Suprapubic skin (tissue), 4 donors: Measurements from ENCODE around the gene USF3. TPM values are rescaled to one million over a fixed set of nuclear protein-coding genes. Genes with fewer than 3 reads are reported as not detected.

Experiments
- DNase-seq, 2 donors: peaks; one replicate each; pipeline ENCODE4 v3.0.0-alpha.2; 2019; ENCODE audit warnings: low spot score in 2 of 2
- H3K27ac ChIP-seq: fragments of 200-600 bp; sonication (generic); one replicate; pipeline ENCODE4 v1.5.1; 2019
- H3K27me3 ChIP-seq: fragments of 200-600 bp; sonication (generic); one replicate; pipeline ENCODE4 v1.5.1; 2019
- H3K36me3 ChIP-seq: fragments of 200-600 bp; sonication (generic); one replicate; pipeline ENCODE4 v1.5.1; 2019
- H3K4me1 ChIP-seq: fragments of 200-600 bp; sonication (generic); one replicate; pipeline ENCODE4 v1.5.1; 2019
- H3K4me3 ChIP-seq: fragments of 200-600 bp; sonication (generic); one replicate; pipeline ENCODE4 v1.5.1; 2019; ENCODE audit warnings: mild to moderate bottlenecking
- H3K9me3 ChIP-seq: fragments of 200-600 bp; sonication (generic); one replicate; pipeline ENCODE4 v1.5.1; 2019
- EP300 ChIP-seq: sonication (generic); formaldehyde crosslinking; IDR thresholded peaks from one replicate; pipeline ENCODE4 v1.6.1; 2017; ENCODE audit warnings: antibody characterized with exemption
- POLR2A ChIP-seq, 2 donors: fragments of 450-650 bp; IDR thresholded peaks; one replicate each; pipeline ENCODE4 v1.6.1; 2017; ENCODE audit warnings: antibody characterized with exemption in 2 of 2, mild to moderate bottlenecking in 2 of 2, moderate library complexity in 2 of 2
- POLR2AphosphoS5 ChIP-seq, 3 donors: sonication (generic); formaldehyde crosslinking; IDR thresholded peaks; one replicate each; pipeline ENCODE4 v1.6.1; 2017; ENCODE audit warnings: antibody characterized with exemption in 3 of 3
- WGBS: methylation state at CpG from one replicate; pipeline ENCODE4 v1.1.5; 2018; 5-methylcytosine and 5-hydroxymethylcytosine counted together
- total RNA-seq, 4 donors: library from RNA; depleted of rRNA; stranded (reverse); fragments of >200 nt; gene quantifications; one replicate each; pipeline ENCODE4 v1.1.0, GENCODE V29; 2016
- TF ChIP-seq, protein P1 (sequence below), 2 donors: fragments of 200-600 bp in 1 of 2; fragments of 450-650 bp in 1 of 2; sonication (generic) in 1 of 2; IDR thresholded peaks; one replicate each; pipeline ENCODE4 v1.5.1; 2016 to 2019; ENCODE audit warnings: antibody characterized with exemption in 2 of 2, mild to moderate bottlenecking in 1 of 2, moderate library complexity in 1 of 2

Gene USF3
- total RNA-seq, 4 donors from 2014 or later: 20.6 to 34.6 (median 28.2) TPM

DNA sequence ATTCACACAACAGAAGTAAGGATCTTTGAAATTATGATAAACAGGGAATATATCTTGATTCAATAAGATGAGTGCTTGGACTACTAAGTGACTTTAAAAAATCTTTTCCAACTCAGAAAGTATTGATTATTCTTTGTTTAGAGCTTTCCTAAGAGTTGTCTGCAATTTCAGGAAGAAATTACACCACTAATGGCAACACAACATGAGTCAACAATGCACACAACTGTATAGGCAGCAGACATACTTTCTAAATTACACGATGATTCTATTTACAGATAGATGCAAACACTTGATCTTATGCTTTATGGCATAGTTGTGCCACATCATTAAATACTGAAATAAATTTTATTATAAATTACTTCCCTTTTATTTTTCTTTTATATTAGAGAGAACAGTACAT lies 45.2 kb upstream of the USF3 start:
- no peak for DNase-seq
- Histone ChIP-seq H3K27me3 (no peaks in the 10 kb centered on the region), H3K27ac (no peak overlapping the region), H3K9me3 (no peaks in the 10 kb centered on the region), H3K36me3 (no peaks in the 10 kb centered on the region), H3K4me1 (peaks cover 71% of the 10 kb centered on the region), H3K4me3 (no peak overlapping the region)
- 58% methylated on average over 1 of the region's 1 CpG for WGBS
- TF ChIP-seq EP300 (no peak), POLR2AphosphoS5 (IDR thresholded peaks at IDR 0.05) (no peak), POLR2A (IDR thresholded peaks at IDR 0.05) (no peak)
- TF ChIP-seq, protein P1, sequence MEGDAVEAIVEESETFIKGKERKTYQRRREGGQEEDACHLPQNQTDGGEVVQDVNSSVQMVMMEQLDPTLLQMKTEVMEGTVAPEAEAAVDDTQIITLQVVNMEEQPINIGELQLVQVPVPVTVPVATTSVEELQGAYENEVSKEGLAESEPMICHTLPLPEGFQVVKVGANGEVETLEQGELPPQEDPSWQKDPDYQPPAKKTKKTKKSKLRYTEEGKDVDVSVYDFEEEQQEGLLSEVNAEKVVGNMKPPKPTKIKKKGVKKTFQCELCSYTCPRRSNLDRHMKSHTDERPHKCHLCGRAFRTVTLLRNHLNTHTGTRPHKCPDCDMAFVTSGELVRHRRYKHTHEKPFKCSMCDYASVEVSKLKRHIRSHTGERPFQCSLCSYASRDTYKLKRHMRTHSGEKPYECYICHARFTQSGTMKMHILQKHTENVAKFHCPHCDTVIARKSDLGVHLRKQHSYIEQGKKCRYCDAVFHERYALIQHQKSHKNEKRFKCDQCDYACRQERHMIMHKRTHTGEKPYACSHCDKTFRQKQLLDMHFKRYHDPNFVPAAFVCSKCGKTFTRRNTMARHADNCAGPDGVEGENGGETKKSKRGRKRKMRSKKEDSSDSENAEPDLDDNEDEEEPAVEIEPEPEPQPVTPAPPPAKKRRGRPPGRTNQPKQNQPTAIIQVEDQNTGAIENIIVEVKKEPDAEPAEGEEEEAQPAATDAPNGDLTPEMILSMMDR (IDR thresholded peaks at IDR 0.05): no peak

DNA sequence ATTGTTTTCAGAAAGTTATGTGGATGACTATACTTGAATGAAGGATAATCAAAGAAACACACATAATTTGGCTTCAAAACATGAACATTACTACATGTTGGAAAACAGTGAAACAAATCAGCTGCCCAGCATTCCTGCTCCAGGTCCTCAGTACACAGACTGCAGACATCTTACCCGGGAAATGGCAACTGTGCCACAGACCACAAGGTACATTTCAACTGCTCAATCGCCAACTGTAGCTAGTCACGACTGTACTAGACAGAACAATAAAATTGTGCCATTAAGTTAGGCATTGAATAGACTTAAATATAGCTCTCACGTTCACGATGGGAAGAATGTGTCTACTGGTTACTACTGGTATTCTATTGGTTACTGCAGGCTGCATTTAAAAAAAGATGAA lies 44.6 kb upstream of the USF3 start:
- peaks cover 77% of the 10 kb centered on the region for H3K4me1 ChIP-seq
- H3K36me3 ChIP-seq: no peaks in the 10 kb centered on the region
- DNase-seq: no peak
- H3K4me3 ChIP-seq: no peak overlapping the region
- H3K27ac ChIP-seq: no peak overlapping the region
- H3K27me3 ChIP-seq: no peaks in the 10 kb centered on the region
- 42% methylated on average over 5 of the region's 5 CpGs for WGBS
- H3K9me3 ChIP-seq: no peaks in the 10 kb centered on the region
- no peak for TF ChIP-seq POLR2A (IDR thresholded peaks at IDR 0.05)

DNA sequence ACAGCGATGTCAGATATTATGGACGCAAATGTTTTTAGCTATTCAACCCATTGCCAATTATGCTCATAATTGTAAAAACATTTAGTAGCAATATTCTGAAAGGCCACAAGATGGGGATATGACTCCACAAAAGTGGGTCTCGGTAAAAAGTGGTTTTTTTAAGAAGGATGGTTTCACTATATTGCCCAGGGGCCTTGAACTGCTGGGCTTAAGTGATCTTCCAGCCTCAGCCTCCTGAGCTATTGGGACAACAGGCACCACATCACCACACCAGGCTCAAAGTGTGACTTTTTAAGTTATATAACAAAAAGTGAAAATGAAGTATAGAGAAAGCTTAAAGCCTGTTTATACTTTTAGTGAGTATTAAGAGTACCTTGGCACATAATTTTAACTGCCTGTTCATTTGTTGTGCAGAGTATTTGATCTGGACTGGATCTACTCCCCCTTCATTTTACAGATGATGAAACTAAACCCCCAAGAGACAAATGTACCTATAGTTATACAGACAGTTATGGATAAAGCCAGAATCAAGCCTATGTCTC lies 40.2 kb upstream of the USF3 start:
- 6% methylated on average over 3 of the region's 3 CpGs for WGBS
- no peak overlapping the region for H3K27ac ChIP-seq
- no peaks in the 10 kb centered on the region for H3K36me3 ChIP-seq
- no peak for DNase-seq
- TF ChIP-seq, protein P1 (IDR thresholded peaks at IDR 0.05): peak; percentile 32 to 77
- TF ChIP-seq POLR2AphosphoS5 (IDR thresholded peaks at IDR 0.05): no peak
- no peak for TF ChIP-seq EP300
- no peak for TF ChIP-seq POLR2A (IDR thresholded peaks at IDR 0.05)
- H3K9me3 ChIP-seq: no peaks in the 10 kb centered on the region
- H3K4me3 ChIP-seq: no peak overlapping the region
- no peaks in the 10 kb centered on the region for H3K27me3 ChIP-seq
- peaks cover 46% of the 10 kb centered on the region for H3K4me1 ChIP-seq

DNA sequence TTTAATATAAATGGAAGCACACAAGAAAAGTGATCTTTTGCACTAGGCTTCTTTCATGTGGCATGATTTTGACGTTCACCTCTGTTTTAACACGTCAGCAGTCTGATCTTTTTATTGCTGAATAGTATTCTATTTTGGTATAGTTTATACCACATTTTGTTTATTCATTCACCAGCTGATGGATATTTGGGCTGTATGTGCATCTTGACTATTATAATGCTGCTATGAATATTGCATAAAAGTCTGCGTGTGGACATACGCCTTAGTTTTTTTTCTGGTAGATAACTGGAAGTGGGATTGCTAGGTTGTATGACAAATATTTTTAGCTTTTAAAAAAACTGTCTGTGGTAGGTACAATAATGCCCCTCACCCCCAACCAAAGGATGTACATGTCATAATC lies 35.3 kb upstream of the USF3 start:
- Histone ChIP-seq H3K4me1 (peaks cover 7% of the 10 kb centered on the region), H3K36me3 (peaks cover 7% of the 10 kb centered on the region)
- 92% methylated on average over 4 of the region's 4 CpGs for WGBS

DNA sequence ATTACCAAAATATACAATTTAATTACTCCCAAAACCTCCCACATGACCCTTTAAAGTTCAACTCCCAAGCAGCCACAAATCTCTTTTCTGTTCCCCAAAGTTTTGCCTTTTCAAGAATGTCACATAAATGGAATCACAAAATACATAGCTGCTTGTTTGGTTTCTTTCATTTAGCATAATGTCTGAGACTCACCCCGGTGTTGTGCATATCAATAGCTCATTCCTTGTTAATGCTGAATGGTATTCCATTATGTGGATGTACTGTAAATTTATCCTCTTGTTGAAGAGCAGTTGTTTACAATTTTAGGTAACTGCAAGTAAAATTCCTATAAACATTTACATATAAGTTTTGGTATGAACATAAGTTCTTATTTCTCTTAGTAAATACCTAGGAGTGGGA lies 34.1 kb upstream of the USF3 start:
- peaks cover 7% of the 10 kb centered on the region for H3K36me3 ChIP-seq
- 89% methylated on average over 1 of the region's 1 CpG for WGBS
- no peak for DNase-seq
- H3K27ac ChIP-seq: no peak overlapping the region
- H3K27me3 ChIP-seq: no peaks in the 10 kb centered on the region
- no peak overlapping the region for H3K4me3 ChIP-seq
- H3K4me1 ChIP-seq: no peaks in the 10 kb centered on the region
- no peaks in the 10 kb centered on the region for H3K9me3 ChIP-seq
- no peak for TF ChIP-seq POLR2AphosphoS5 (IDR thresholded peaks at IDR 0.05)
- no peak for TF ChIP-seq EP300
- no peak for TF ChIP-seq POLR2A (IDR thresholded peaks at IDR 0.05)
- TF ChIP-seq, protein P1 (IDR thresholded peaks at IDR 0.05): no peak

More for the DNA sequence above, 35.3 kb upstream of the USF3 start:
- Histone ChIP-seq H3K4me3 (no peak overlapping the region), H3K27ac (no peak overlapping the region), H3K9me3 (no peaks in the 10 kb centered on the region), H3K27me3 (no peaks in the 10 kb centered on the region)
- TF ChIP-seq, protein P1 (IDR thresholded peaks at IDR 0.05): no peak
- DNase-seq: no peak

DNA sequence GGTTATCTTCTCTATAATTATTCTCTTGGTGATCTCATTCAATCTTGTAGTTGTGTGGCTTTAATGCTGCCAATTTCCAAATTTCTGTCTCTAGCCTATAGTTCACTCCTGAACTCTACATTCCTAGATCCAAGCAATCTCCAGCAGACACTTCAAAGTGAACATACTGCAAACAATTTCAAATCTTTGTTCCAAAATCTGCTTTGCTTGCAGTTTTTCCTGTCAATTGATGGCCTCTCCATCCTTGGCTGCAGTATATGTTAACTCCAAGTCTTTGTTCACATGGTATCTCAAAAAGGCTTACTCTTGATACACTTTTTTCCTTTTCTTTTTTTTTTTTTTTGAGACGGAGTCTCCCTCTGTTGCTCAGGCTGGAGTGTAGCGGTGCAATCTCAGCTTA lies 32.2 kb upstream of the USF3 start:
- DNase-seq: no peak
- WGBS: 93% methylated on average over 2 of the region's 2 CpGs
- H3K27ac ChIP-seq: no peak overlapping the region

More for the DNA sequence above, 32.2 kb upstream of the USF3 start:
- Histone ChIP-seq H3K4me3 (no peak overlapping the region), H3K27me3 (no peaks in the 10 kb centered on the region), H3K36me3 (peaks cover 7% of the 10 kb centered on the region), H3K4me1 (no peaks in the 10 kb centered on the region), H3K9me3 (no peaks in the 10 kb centered on the region)
- no peak for TF ChIP-seq POLR2A (IDR thresholded peaks at IDR 0.05)
- TF ChIP-seq POLR2AphosphoS5 (IDR thresholded peaks at IDR 0.05): no peak
- TF ChIP-seq EP300: no peak
- TF ChIP-seq, protein P1 (IDR thresholded peaks at IDR 0.05): no peak
